Naive thymus-derived CD4-positive, alpha-beta T cell (primary cell): ENCODE measurements around the gene EPHB4. TPM values are rescaled to one million over a fixed set of nuclear protein-coding genes. Genes with fewer than 3 reads are reported as not detected.
A peak's percentile ranks its signal among the peaks of the same experiment; 100 is the strongest.

Experiments
- ATAC-seq: fragments of 150-1000 bp; cut with Tn5 transposase; 2 replicates; pipeline ENCODE4 v1.10.0; 2021; ENCODE audit warnings: mild to moderate bottlenecking, moderate library complexity
- CTCF ChIA-PET: fragments of 350-600 bp; sonication (Branson Sonifier 250); formaldehyde crosslinking; loops from one replicate; lab custom pipeline; 2021; ENCODE audit warnings: antibody characterized with exemption; lab: Charles Lee
- POLR2A ChIA-PET: fragments of 350-600 bp; sonication (Branson Sonifier 250); formaldehyde crosslinking; loops from one replicate; lab custom pipeline; 2021; ENCODE audit warnings: antibody characterized with exemption, inconsistent platforms; lab: Charles Lee
- DNase-seq, 9 donors: peaks; one replicate each; pipeline versions ENCODE4 v3.0.0 to v3.0.0-alpha.2; 2020 to 2022; ENCODE audit warnings: mixed read lengths in 1 of 9
- H3K27ac ChIP-seq: one replicate; pipeline ENCODE4 v1.7.0; 2013; ENCODE audit warnings: mild to moderate bottlenecking, low read depth, low read length, moderate library complexity
- H3K27me3 ChIP-seq, 2 donors: one replicate each; pipeline ENCODE4 v1.7.0; 2013; ENCODE audit warnings: low read length in 2 of 2, mild to moderate bottlenecking in 2 of 2, moderate library complexity in 2 of 2; ENCODE audit not compliant: control insufficient read depth in 2 of 2, insufficient read depth in 2 of 2
- H3K36me3 ChIP-seq, 3 experiments: 1 replicate in 2 of 3; 2 replicates in 1 of 3; pipeline ENCODE4 v1.7.0; 2013; ENCODE audit warnings: low read length in 3 of 3, mild to moderate bottlenecking in 3 of 3, moderate library complexity in 1 of 3; ENCODE audit not compliant: insufficient read depth in 3 of 3, control insufficient read depth in 2 of 3
- H3K4me1 ChIP-seq, 2 donors: one replicate each; pipeline ENCODE4 v1.7.0; 2013; ENCODE audit warnings: low read length in 2 of 2, mild to moderate bottlenecking in 2 of 2, moderate library complexity in 1 of 2; ENCODE audit not compliant: control insufficient read depth in 2 of 2, insufficient read depth in 2 of 2
- H3K4me3 ChIP-seq: 2 replicates; pipeline ENCODE4 v1.7.0; 2013; ENCODE audit warnings: mild to moderate bottlenecking, low read length
- H3K9me3 ChIP-seq, 3 experiments: 1 replicate in 2 of 3; 2 replicates in 1 of 3; pipeline ENCODE4 v1.7.0; 2013; ENCODE audit warnings: low read length in 3 of 3; ENCODE audit not compliant: control insufficient read depth in 2 of 3
- H3K27ac Mint-ChIP-seq, 9 donors: one replicate each; pipeline ENCODE4 v1.8.0; 2020 to 2022; ENCODE audit warnings: mixed read lengths in 9 of 9, mild to moderate bottlenecking in 8 of 9, moderate library complexity in 5 of 9, inconsistent platforms in 2 of 9
- H3K27me3 Mint-ChIP-seq, 5 donors: one replicate each; pipeline ENCODE4 v1.8.0; 2021 to 2022; ENCODE audit warnings: mixed read lengths in 5 of 5, mild to moderate bottlenecking in 1 of 5
- H3K36me3 Mint-ChIP-seq, 5 donors: one replicate each; pipeline ENCODE4 v1.8.0; 2020 to 2022; ENCODE audit warnings: mixed read lengths in 5 of 5, mild to moderate bottlenecking in 3 of 5, inconsistent platforms in 1 of 5
- H3K4me1 Mint-ChIP-seq, 7 donors: one replicate each; pipeline ENCODE4 v1.8.0; 2020 to 2022; ENCODE audit warnings: mixed read lengths in 7 of 7, mild to moderate bottlenecking in 3 of 7, inconsistent platforms in 1 of 7
- H3K4me3 Mint-ChIP-seq, 10 donors: one replicate each; pipeline ENCODE4 v1.8.0; 2020 to 2022; ENCODE audit warnings: mild to moderate bottlenecking in 10 of 10, mixed read lengths in 10 of 10, moderate library complexity in 6 of 10, inconsistent platforms in 2 of 10
- H3K9me3 Mint-ChIP-seq, 11 donors: one replicate each; pipeline ENCODE4 v1.8.0; 2020 to 2022; ENCODE audit warnings: mixed read lengths in 11 of 11, mild to moderate bottlenecking in 4 of 11, inconsistent platforms in 1 of 11, moderate library complexity in 1 of 11
- intact Hi-C, 2 donors: fragments of 100-400 bp; cut with micrococcal nuclease; formaldehyde crosslinking; loops; one replicate each; pipeline ENCODE4 v1.15.1; 2023
- polyA plus RNA-seq, 2 donors: library from polyadenylated mRNA; unstranded; fragments of 300-500 nt; fragmentation: Illumina TruSeq; gene quantifications; one replicate each; pipeline ENCODE4 v1.2.3, GENCODE V29; 2021
- total RNA-seq, 6 experiments: library from RNA in 5 of 6; stranded (reverse) in 5 of 6; gene quantifications; 1 replicate in 5 of 6; 2 replicates in 1 of 6; pipeline ENCODE4 v1.2.3 and lab custom pipeline; 2021 to 2026

Gene EPHB4
- total and polyA plus RNA-seq, 7 experiments from 2014 or later, result 0.23 to 13.2 (median 7.3) TPM; not detected in 1

DNA sequence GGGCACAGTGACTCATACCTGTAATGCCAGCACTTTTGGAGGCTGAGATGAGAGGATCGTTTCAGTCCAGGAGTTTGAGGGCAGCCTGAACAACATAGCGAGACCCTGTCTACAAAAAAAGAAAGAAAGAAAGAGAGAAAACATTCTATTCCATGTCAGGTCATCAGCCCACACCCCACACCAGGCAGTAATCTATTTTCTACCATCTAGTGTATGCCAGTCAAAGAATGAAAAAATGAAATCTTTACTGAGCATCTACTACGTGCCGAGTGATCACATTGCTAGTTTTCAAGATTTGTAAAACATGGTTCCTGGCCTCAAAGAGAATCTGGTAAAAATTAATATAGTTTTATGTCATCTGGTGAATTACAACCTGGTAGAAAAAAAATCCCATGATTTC is 3.1 kb upstream of the EPHB4 start:
- Histone ChIP-seq H3K4me3 (no peak overlapping the region), H3K27me3 (peaks cover 0 to 8% of the 10 kb centered on the region in 2 donors), H3K4me1 (peaks cover 3 to 13% of the 10 kb centered on the region in 2 donors), H3K36me3 (no peaks in the 10 kb centered on the region), H3K9me3 (no peaks in the 10 kb centered on the region), H3K27ac (no peak overlapping the region)
- Mint-ChIP-seq H3K4me3 (no peak overlapping the region), H3K4me1 (peaks cover 19 to 25% (median 22%) of the 10 kb centered on the region in 7 donors), H3K9me3 (peaks cover 0 to 1% (median 0%) of the 10 kb centered on the region in 11 donors), H3K27ac (peak overlapping the region in 1 of 9 donors; percentile 3), H3K36me3 (peaks cover 0 to 3% (median 0%) of the 10 kb centered on the region in 5 donors), H3K27me3 (peaks cover 24 to 48% (median 27%) of the 10 kb centered on the region in 5 donors)
- POLR2A ChIA-PET, result no interaction called here
- DNase-seq (no peak), ATAC-seq (no peak)
- CTCF ChIA-PET, result no interaction called here
- intact Hi-C loops, result no loop called here

DNA sequence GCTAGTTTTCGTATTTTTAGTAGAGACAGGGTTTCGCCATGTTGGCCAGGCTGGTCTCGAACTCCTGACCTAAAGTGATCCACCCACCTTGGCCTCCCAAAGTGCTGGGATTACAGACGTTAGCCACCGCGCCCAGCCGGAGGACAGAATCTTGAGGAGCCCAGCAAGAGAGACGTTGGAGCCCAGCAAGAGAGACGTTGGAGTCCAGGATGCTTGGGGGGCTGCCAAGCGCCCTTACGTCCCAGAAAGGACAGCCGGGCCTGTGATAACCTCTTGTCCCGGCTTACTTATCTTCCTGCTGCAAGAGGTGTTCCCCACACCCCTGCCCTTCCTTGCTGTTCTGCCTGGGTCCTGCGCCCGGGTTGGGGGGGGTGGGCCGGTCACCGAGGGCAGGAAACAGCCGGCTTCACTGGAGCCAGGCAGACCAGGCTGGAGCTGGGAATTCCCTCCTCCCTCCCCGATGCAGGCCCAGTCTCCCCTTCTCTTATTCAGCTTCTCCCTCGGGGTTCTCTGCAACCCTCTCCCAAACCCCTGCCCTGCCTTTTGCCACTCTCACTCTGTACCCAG is 1.9 kb upstream of the EPHB4 start:
- no peaks in the 10 kb centered on the region for H3K9me3 ChIP-seq
- H3K36me3 ChIP-seq, result no peaks in the 10 kb centered on the region
- Mint-ChIP-seq H3K9me3 (peaks cover 0 to 1% (median 0%) of the 10 kb centered on the region in 11 donors), H3K4me3 (peak overlapping the region in 1 of 10 donors; percentile 83), H3K36me3 (peaks cover 0 to 3% (median 0%) of the 10 kb centered on the region in 5 donors), H3K27me3 (peaks cover 26 to 55% (median 32%) of the 10 kb centered on the region in 5 donors), H3K4me1 (peaks cover 21 to 26% (median 22%) of the 10 kb centered on the region in 7 donors), H3K27ac (no peak overlapping the region)
- intact Hi-C loops, result no loop called here
- peaks cover 3 to 13% of the 10 kb centered on the region in 2 donors for H3K4me1 ChIP-seq
- no peak overlapping the region for H3K4me3 ChIP-seq
- POLR2A ChIA-PET, result no interaction called here
- peaks cover 0 to 8% of the 10 kb centered on the region in 2 donors for H3K27me3 ChIP-seq
- DNase-seq (no peak), ATAC-seq (no peak)
- no peak overlapping the region for H3K27ac ChIP-seq
- CTCF ChIA-PET, result interaction anchor here (0.7 kb wide), 1 partner anchor 352 kb away, joined by 5 read pairs; no protein-coding TSS in a partner anchor

DNA sequence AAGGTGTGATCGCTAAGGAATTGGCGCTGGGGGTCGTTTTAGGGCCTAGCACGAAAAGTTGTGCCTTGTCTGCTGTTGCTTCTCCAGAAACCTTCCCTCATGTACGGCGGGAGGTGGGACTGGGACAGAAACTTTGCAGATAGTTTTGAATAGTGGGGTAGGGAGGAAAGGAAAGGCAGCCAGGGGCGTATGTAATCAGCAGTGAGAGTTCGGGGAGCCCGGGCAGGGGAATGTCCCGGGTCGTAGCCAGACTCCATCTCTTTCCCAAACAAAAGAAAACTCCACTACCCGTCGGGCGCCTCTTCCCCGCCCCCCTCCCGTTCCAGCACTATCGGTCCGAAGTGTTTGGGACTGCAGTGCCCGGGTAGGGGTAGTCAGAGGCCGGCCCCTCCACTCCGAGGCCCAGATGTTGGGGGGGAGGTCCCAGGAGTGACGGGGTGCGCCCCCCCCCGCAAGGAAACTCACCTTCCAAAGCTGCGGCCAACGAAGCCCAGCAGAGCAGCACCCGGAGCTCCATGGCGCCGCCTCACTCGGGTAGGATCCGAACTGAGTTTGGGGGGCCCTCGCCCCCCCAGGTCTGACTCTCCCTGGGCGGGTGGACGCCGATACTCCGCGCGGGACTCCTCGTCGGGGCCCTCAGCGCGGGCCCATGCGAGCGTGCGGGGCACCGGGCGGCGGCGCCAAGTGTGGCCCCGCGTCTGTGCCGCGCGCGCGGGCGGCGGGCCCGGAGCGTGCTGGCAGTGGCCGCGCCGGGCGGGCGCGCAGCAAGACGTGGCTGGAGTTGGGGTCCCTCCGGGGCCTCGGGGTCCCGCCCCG is 601 bp downstream of the EPHB4 start:
- no peak overlapping the region for H3K27ac ChIP-seq
- POLR2A ChIA-PET, result no interaction called here
- peaks cover 19 to 26% (median 22%) of the 10 kb centered on the region in 7 donors for H3K4me1 Mint-ChIP-seq
- peaks cover 0 to 1% (median 0%) of the 10 kb centered on the region in 11 donors for H3K9me3 Mint-ChIP-seq
- H3K27ac Mint-ChIP-seq, result peak overlapping the region in 1 of 9 donors; percentile 54
- DNase-seq (peak in 1 of 9 donors; percentile 7), ATAC-seq (peak; percentile 35)
- H3K4me3 ChIP-seq, result no peak overlapping the region
- peaks cover 3 to 13% of the 10 kb centered on the region in 2 donors for H3K4me1 ChIP-seq
- intact Hi-C loops, result no loop called here
- H3K9me3 ChIP-seq, result no peaks in the 10 kb centered on the region
- no peaks in the 10 kb centered on the region for H3K36me3 ChIP-seq
- H3K4me3 Mint-ChIP-seq, result peak overlapping the region; percentile 66 to 88 (median 76)
- peaks cover 26 to 60% (median 32%) of the 10 kb centered on the region in 5 donors for H3K27me3 Mint-ChIP-seq
- CTCF ChIA-PET, result interaction anchor here (0.7 kb wide), 1 partner anchor 50 kb away, joined by 4 read pairs; no protein-coding TSS in a partner anchor
- H3K36me3 Mint-ChIP-seq, result peaks cover 0 to 7% (median 3%) of the 10 kb centered on the region in 5 donors
- peaks cover 0 to 8% of the 10 kb centered on the region in 2 donors for H3K27me3 ChIP-seq

DNA sequence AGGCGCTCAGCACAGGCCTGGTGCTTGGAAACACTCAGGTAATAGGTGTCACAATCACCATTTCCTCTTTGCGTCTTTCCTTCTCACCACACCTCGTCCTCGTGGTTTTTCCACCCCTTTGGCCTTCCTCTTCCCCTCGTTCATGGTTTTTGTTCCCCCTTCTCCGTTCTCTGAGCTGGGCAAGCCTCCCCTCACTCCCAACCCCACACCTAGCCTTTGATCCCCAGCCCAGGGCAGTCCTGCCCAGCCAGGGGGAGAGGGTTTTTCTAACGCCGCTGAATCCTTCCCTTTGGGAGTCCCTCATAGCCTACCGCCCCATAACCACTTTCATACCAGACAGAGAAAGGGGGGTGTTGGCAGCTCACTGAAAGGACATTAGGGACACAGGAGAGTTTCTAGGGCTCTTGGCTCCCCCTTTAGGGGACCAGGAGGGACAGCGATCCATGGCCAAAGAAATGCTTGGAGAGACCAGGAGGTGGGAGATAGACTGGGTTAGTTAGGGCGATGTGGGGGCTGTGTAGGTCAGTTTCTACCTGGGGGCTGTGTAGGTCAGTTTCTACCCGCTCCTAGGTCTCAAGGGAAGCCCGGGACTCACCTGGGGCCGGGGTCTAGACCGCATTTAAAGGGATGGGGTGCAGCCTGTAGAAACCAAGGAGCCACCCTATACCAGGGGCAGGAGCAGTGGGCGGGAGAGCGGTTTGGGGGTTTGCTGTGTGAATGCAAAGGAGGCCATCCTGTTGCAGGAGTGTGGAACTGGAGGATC is 1.4 kb downstream of the EPHB4 start:
- intact Hi-C loops, result no loop called here
- peaks cover 0 to 7% (median 3%) of the 10 kb centered on the region in 5 donors for H3K36me3 Mint-ChIP-seq

DNA sequence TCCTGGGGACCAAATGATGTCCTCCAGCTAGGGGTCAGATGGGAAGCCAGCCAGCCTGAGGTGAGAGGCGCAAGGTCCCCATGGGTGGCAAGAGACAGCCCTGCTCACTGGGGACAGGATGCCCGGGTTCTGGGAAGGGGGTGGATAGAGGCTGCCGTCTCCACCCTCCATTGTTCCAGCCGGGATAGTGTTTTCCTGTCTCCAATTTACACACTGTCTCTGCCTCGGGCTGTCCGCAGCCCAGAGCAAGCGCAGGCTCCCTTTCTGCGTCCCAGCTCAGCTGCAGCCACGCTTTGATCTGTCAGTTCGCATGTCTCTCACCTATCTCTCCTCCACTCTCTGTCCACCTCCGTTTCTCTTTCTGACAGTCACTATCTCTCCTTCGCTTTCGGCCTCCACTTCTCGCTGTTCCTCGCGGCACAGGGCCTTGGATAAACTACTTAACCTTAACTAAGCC is 2.1 kb downstream of the EPHB4 start:
- Histone ChIP-seq H3K4me3 (no peak overlapping the region), H3K27ac (no peak overlapping the region), H3K27me3 (peaks cover 0 to 8% of the 10 kb centered on the region in 2 donors), H3K9me3 (no peaks in the 10 kb centered on the region), H3K4me1 (peaks cover 3 to 13% of the 10 kb centered on the region in 2 donors), H3K36me3 (no peaks in the 10 kb centered on the region)
- Mint-ChIP-seq H3K27me3 (peaks cover 26 to 50% (median 32%) of the 10 kb centered on the region in 5 donors), H3K4me1 (peaks cover 19 to 26% (median 22%) of the 10 kb centered on the region in 7 donors), H3K4me3 (no peak overlapping the region), H3K27ac (no peak overlapping the region), H3K36me3 (peaks cover 0 to 11% (median 3%) of the 10 kb centered on the region in 5 donors), H3K9me3 (peaks cover 0 to 1% (median 0%) of the 10 kb centered on the region in 11 donors)
- ChIA-PET CTCF (no interaction called here), POLR2A (no interaction called here)
- DNase-seq (no peak), ATAC-seq (no peak)
- intact Hi-C loops, result no loop called here

More for the DNA sequence above, 1.4 kb downstream of the EPHB4 start:
- no peak for DNase-seq
- Histone ChIP-seq H3K27me3 (peaks cover 0 to 8% of the 10 kb centered on the region in 2 donors), H3K27ac (no peak overlapping the region), H3K36me3 (no peaks in the 10 kb centered on the region), H3K9me3 (no peaks in the 10 kb centered on the region), H3K4me1 (peaks cover 3 to 13% of the 10 kb centered on the region in 2 donors), H3K4me3 (no peak overlapping the region)
- ChIA-PET POLR2A (no interaction called here), CTCF (no interaction called here)
- H3K4me1 Mint-ChIP-seq, result peaks cover 19 to 26% (median 22%) of the 10 kb centered on the region in 7 donors
- H3K27me3 Mint-ChIP-seq, result peaks cover 26 to 56% (median 32%) of the 10 kb centered on the region in 5 donors
- peak overlapping the region in 2 of 9 donors; percentile 6 to 54 for H3K27ac Mint-ChIP-seq
- peaks cover 0 to 1% (median 0%) of the 10 kb centered on the region in 11 donors for H3K9me3 Mint-ChIP-seq
- no peak for ATAC-seq
- peak overlapping the region; percentile 66 to 88 (median 76) for H3K4me3 Mint-ChIP-seq
